Caco-2 (cell line): ENCODE measurements around the gene FLT1. TPM values are rescaled to one million over a fixed set of nuclear protein-coding genes. Genes with fewer than 3 reads are reported as not detected.
A peak's percentile ranks its signal among the peaks of the same experiment; 100 is the strongest.

Experiments used
- BruUV-seq: library from RNA; stranded (reverse); fragments of 400-500 nt; replicated peaks from 2 replicates; lab custom pipeline; 2021; lab: Mats Ljungman, UMichigan
- CTCF ChIA-PET: fragments of 300-600 bp; sonication (Branson Sonifier 250); formaldehyde crosslinking; loops from one replicate; lab custom pipeline; 2022; ENCODE audit warnings: antibody characterized with exemption; lab: Charles Lee
- POLR2A ChIA-PET: fragments of 300-600 bp; sonication (Branson Sonifier 250); formaldehyde crosslinking; loops from one replicate; lab custom pipeline; 2022; ENCODE audit warnings: antibody characterized with exemption; lab: Charles Lee
- DNase-seq, 2 experiments: peaks; one replicate each; pipeline versions ENCODE4 v3.0.0 to v3.0.0-alpha.2; 2020 to 2022
- H3K27me3 ChIP-seq: replicated peaks from 2 replicates; pipeline ENCODE4 v1.6.0; 2011; ENCODE audit warnings: low read length; ENCODE audit not compliant: control insufficient read depth, insufficient read depth
- H3K36me3 ChIP-seq: 2 replicates; pipeline ENCODE4 v1.5.1; 2011; ENCODE audit warnings: low read length; ENCODE audit not compliant: control insufficient read depth, insufficient read depth
- H3K4me1 ChIP-seq: fragments of 250-450 bp; sonication (Bioruptor Pico); 2 replicates; pipeline ENCODE4 v1.5.1; 2020; ENCODE audit warnings: mild to moderate bottlenecking
- H3K4me3 ChIP-seq: 2 replicates; pipeline ENCODE4 v1.5.1; 2011; ENCODE audit warnings: low read depth, mild to moderate bottlenecking, control low read depth, low read length
- H3K9me3 ChIP-seq: fragments of 250-450 bp; sonication (Bioruptor Pico); 2 replicates; pipeline ENCODE4 v1.5.1; 2020; ENCODE audit warnings: mild to moderate bottlenecking, moderate library complexity
- H3K27ac Mint-ChIP-seq: one replicate; pipeline ENCODE4 v1.8.0; 2022; ENCODE audit warnings: mixed read lengths; ENCODE audit not compliant: unreplicated experiment
- H3K27me3 Mint-ChIP-seq: one replicate; pipeline ENCODE4 v1.8.0; 2022; ENCODE audit warnings: mixed read lengths; ENCODE audit not compliant: insufficient read depth, unreplicated experiment
- H3K36me3 Mint-ChIP-seq: one replicate; pipeline ENCODE4 v1.8.0; 2022; ENCODE audit warnings: mild to moderate bottlenecking, mixed read lengths; ENCODE audit not compliant: insufficient read depth, unreplicated experiment
- H3K4me1 Mint-ChIP-seq: one replicate; pipeline ENCODE4 v1.8.0; 2022; ENCODE audit warnings: low read depth, mixed read lengths; ENCODE audit not compliant: unreplicated experiment
- H3K4me3 Mint-ChIP-seq: one replicate; pipeline ENCODE4 v1.8.0; 2022; ENCODE audit warnings: mild to moderate bottlenecking, moderate library complexity, mixed read lengths; ENCODE audit not compliant: unreplicated experiment
- H3K9me3 Mint-ChIP-seq: one replicate; pipeline ENCODE4 v1.8.0; 2022; ENCODE audit warnings: mixed read lengths; ENCODE audit not compliant: unreplicated experiment
- CTCF ChIP-seq, 2 experiments: fragments of 200-600 bp in 1 of 2; IDR thresholded peaks; 1 replicate in 1 of 2; 2 replicates in 1 of 2; pipeline versions ENCODE4 v1.5.1 to v1.8.0; 2011 to 2022; ENCODE audit warnings: antibody characterized with exemption in 1 of 2, control low read depth in 1 of 2, inconsistent platforms in 1 of 2, low read depth in 1 of 2, low read length in 1 of 2, mild to moderate bottlenecking in 1 of 2, moderate library complexity in 1 of 2; ENCODE audit not compliant: insufficient read depth in 1 of 2, severe bottlenecking in 1 of 2, unreplicated experiment in 1 of 2
- intact Hi-C: fragments of 100-400 bp; cut with micrococcal nuclease; formaldehyde crosslinking; loops from one replicate; pipeline ENCODE4 v1.10.0; 2022; ENCODE audit not compliant: unreplicated experiment
- total RNA-seq: library from RNA; stranded (reverse); gene quantifications from 2 replicates; pipeline ENCODE4 v1.2.3, GENCODE V29; 2022

Gene FLT1
- total RNA-seq, 1 experiment from 2014 or later: 0.66 TPM

DNA sequence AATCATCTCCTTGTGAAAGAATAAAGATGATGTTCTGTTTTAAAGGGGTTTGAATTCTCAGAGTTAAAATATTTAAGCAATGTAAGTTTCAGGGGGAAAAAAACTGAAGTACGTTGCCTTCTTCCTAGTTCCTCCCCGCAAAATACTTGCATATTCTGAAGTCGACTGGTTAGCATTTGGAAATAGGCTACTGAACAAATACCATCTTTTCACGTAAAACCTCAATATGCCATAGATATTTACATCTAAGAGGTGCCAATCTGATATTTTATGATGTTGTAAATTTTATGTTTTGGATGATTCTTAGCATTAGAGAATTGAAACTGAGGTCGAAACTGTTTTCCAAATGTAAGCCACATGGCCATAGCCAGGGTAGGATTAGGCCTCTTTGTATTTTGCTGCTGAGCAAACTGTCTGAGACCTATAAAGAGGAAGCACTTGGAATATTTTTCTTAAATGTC lies 138.3 kb downstream of the FLT1 start:
- TF ChIP-seq CTCF (IDR thresholded peaks at IDR 0.05; ENCODE audit: insufficient read depth in 1 of 2, low read depth in 1 of 2, low read length in 1 of 2, severe bottlenecking in 1 of 2, unreplicated experiment in 1 of 2): no peak
- CTCF ChIA-PET: no interaction called here
- POLR2A ChIA-PET: no interaction called here
- Mint-ChIP-seq H3K9me3 (no peaks in the 10 kb centered on the region), H3K4me1 (peaks cover 9% of the 10 kb centered on the region), H3K4me3 (no peak overlapping the region), H3K27me3 (no peaks in the 10 kb centered on the region), H3K27ac (peak overlapping the region; percentile 14), H3K36me3 (no peaks in the 10 kb centered on the region)
- Histone ChIP-seq H3K27me3 (no peaks in the 10 kb centered on the region), H3K4me3 (no peak overlapping the region), H3K36me3 (no peaks in the 10 kb centered on the region), H3K4me1 (no peaks in the 10 kb centered on the region), H3K9me3 (no peaks in the 10 kb centered on the region)
- DNase-seq: no peak
- intact Hi-C loops: no loop called here
- no TSS peak for BruUV-seq

DNA sequence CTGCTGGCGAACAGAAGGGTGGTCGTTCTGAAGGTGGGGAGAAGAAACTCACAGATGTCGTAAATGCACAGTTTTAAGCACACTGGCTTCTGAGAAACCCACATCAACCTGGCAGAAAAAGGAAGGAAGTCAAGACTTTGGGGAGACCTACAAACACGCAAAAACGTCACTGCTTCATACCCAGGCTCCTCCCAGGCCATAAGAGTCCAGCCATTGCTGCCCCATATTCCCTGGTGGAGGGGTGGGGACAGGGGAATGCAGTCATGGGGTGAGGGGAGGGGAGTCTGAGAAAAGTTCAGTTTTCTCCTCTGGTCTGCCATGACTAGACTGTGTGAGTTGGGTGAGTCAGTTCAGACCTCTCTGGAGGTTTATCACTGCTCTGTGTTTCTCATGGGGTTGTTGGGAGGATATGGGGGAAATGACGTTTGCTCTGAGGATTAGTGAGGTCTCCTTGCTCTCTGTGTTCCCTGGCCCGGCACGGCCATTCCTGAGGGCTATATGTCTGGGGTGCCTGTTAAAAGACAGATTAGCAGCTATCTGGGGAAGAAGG lies 139.0 kb downstream of the FLT1 start:
- CTCF ChIA-PET: no interaction called here
- H3K4me1 ChIP-seq: no peaks in the 10 kb centered on the region
- peak overlapping the region; percentile 14 for H3K27ac Mint-ChIP-seq
- intact Hi-C loops: no loop called here
- no peaks in the 10 kb centered on the region for H3K36me3 ChIP-seq
- no peaks in the 10 kb centered on the region for H3K36me3 Mint-ChIP-seq
- no peaks in the 10 kb centered on the region for H3K27me3 ChIP-seq
- H3K4me3 ChIP-seq: no peak overlapping the region
- no peak overlapping the region for H3K4me3 Mint-ChIP-seq
- no peaks in the 10 kb centered on the region for H3K9me3 Mint-ChIP-seq
- H3K9me3 ChIP-seq: no peaks in the 10 kb centered on the region
- TF ChIP-seq CTCF (IDR thresholded peaks at IDR 0.05; ENCODE audit: insufficient read depth in 1 of 2, low read depth in 1 of 2, low read length in 1 of 2, severe bottlenecking in 1 of 2, unreplicated experiment in 1 of 2): no peak
- POLR2A ChIA-PET: no interaction called here
- H3K4me1 Mint-ChIP-seq: peaks cover 9% of the 10 kb centered on the region
- no TSS peak for BruUV-seq
- H3K27me3 Mint-ChIP-seq: no peaks in the 10 kb centered on the region
- DNase-seq: no peak

DNA sequence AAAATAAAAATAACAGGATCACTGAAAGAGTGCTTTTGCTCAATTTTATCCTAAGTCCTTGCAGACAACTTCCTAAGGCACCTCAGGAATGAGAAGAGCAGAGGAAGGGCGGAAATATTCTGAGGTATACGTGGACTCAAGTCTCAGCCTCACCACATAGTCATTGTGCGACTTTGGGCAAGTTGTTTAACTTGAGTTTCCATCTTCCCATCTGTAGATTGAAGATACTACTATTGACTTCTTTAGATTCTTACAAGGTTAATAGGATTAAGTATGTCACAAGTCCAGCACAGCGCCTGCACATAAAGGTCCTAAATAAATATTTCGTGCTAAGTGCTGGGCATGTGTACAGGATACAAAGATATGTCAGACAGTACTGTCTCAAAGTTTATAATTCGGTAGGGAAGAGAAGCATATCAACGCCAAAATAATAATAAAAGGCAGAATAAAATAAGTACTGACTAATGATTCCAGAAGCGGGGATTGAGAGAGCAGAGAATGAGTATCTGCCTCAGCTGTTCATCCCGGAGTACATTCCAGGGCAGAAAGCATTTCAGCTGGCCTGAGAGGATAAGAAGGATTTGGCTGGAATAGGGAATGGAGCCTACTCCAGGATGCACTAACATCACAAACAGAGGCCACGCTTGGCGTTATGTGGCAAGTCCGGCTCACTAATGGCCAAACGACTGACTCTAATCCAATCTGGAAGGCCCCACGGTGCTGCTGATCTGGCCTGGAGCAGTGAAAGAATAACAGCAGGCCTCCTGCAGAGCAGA lies 139.7 kb downstream of the FLT1 start:
- no peak overlapping the region for H3K27ac Mint-ChIP-seq
- H3K36me3 Mint-ChIP-seq: no peaks in the 10 kb centered on the region
- DNase-seq: no peak
- H3K9me3 ChIP-seq: no peaks in the 10 kb centered on the region
- ChIA-PET CTCF (no interaction called here), POLR2A (no interaction called here)
- no peak overlapping the region for H3K4me3 Mint-ChIP-seq
- no peaks in the 10 kb centered on the region for H3K4me1 ChIP-seq
- no peaks in the 10 kb centered on the region for H3K27me3 Mint-ChIP-seq
- BruUV-seq: no TSS peak
- H3K9me3 Mint-ChIP-seq: no peaks in the 10 kb centered on the region
- no peaks in the 10 kb centered on the region for H3K36me3 ChIP-seq
- intact Hi-C loops: no loop called here
- no peak for TF ChIP-seq CTCF (IDR thresholded peaks at IDR 0.05; ENCODE audit: insufficient read depth in 1 of 2, low read depth in 1 of 2, low read length in 1 of 2, severe bottlenecking in 1 of 2, unreplicated experiment in 1 of 2)
- H3K4me1 Mint-ChIP-seq: peaks cover 9% of the 10 kb centered on the region
- H3K4me3 ChIP-seq: no peak overlapping the region
- H3K27me3 ChIP-seq: no peaks in the 10 kb centered on the region
